ENCODE measurements around the gene PLPP2.

DNA sequence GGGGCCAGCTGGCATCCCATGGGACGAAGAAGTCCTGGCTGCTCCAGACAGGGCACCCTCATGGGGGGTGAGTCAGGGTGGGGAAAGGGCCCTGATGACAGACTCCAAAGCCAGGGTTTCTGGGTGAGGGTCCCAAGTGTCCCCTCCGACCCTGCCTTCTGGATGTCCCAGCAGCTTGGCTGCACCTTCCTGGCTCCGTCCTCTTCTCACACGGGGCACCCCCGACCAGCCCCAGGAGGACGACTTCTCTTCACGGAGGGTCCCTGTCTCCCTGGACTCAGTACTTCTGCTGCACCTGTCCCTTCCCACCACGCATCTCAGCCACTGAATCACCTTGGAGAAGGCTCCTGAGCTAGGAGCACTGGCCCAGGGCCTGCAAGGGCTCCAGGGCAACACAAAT lies 33.5 kb upstream of the PLPP2 start:
- TF ChIP-seq POLR2A (IDR thresholded peaks at IDR 0.05) = no peak
- TF ChIP-seq, protein P1, sequence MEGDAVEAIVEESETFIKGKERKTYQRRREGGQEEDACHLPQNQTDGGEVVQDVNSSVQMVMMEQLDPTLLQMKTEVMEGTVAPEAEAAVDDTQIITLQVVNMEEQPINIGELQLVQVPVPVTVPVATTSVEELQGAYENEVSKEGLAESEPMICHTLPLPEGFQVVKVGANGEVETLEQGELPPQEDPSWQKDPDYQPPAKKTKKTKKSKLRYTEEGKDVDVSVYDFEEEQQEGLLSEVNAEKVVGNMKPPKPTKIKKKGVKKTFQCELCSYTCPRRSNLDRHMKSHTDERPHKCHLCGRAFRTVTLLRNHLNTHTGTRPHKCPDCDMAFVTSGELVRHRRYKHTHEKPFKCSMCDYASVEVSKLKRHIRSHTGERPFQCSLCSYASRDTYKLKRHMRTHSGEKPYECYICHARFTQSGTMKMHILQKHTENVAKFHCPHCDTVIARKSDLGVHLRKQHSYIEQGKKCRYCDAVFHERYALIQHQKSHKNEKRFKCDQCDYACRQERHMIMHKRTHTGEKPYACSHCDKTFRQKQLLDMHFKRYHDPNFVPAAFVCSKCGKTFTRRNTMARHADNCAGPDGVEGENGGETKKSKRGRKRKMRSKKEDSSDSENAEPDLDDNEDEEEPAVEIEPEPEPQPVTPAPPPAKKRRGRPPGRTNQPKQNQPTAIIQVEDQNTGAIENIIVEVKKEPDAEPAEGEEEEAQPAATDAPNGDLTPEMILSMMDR (IDR thresholded peaks at IDR 0.05) = no peak
